BLaER1 treated with 17β-estradiol and CSF1 and Interleukin-3, amounts not matched to agents 10 nM and 100 nM (cell line): Measurements from ENCODE around the gene CAV1.

ENCODE experiments used
- H3K27ac ChIP-seq, 11 experiments: shearing (Covaris generic); formaldehyde crosslinking; 2 replicates each; pipeline ENCODE4 v1.8.1; 2022
- H3K27me3 ChIP-seq, 11 experiments: shearing (Covaris generic); formaldehyde crosslinking; 2 replicates each; pipeline ENCODE4 v1.8.1; 2022
- H3K36me3 ChIP-seq, 11 experiments: shearing (Covaris generic); formaldehyde crosslinking; 2 replicates each; pipeline ENCODE4 v1.8.1; 2022
- H3K4me1 ChIP-seq, 10 experiments: shearing (Covaris generic); formaldehyde crosslinking; 2 replicates each; pipeline ENCODE4 v1.8.1; 2022
- H3K4me2 ChIP-seq, 11 experiments: shearing (Covaris generic); formaldehyde crosslinking; 2 replicates each; pipeline ENCODE4 v1.8.1; 2022
- H3K4me3 ChIP-seq, 10 experiments: shearing (Covaris generic); formaldehyde crosslinking; 2 replicates each; pipeline ENCODE4 v1.8.1; 2022
- H3K9ac ChIP-seq, 11 experiments: shearing (Covaris generic); formaldehyde crosslinking; 2 replicates each; pipeline ENCODE4 v1.8.1; 2022
- H3K9me3 ChIP-seq, 11 experiments: shearing (Covaris generic); formaldehyde crosslinking; replicated peaks in 1 of 11; 2 replicates each; pipeline ENCODE4 v1.8.1; 2022
- H4K20me1 ChIP-seq, 11 experiments: shearing (Covaris generic); formaldehyde crosslinking; 2 replicates each; pipeline ENCODE4 v1.8.1; 2022
- Cebpa-rat ChIP-seq, 11 experiments: shearing (Covaris generic); IDR thresholded peaks; 2 replicates each; pipeline ENCODE4 v1.8.1; 2022

CAV1 gene

DNA sequence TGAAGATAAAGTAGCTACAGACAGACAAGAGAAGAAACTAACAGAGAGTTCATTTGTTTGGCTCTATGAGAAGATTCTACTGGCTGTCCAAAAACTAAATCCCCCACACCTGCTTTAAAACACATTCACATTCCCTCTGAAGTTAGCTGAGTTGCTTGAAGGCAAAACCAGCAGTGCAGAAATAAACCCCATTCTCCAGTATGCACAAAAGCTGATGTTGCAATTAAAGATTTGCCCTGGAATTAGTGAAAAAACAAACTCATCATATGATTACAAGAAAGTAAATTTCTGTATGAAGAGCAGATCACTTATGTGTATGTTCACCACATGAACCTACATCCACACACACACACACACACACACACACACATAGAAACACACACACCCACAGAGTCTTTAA is 9.3 kb upstream of the CAV1 start:
- Histone ChIP-seq H3K9me3 (no peaks in the 10 kb centered on the region), H3K27me3 (no peaks in the 10 kb centered on the region), H3K27ac (no peak overlapping the region), H3K4me2 (no peak overlapping the region), H4K20me1 (no peaks in the 10 kb centered on the region), H3K36me3 (no peaks in the 10 kb centered on the region), H3K4me3 (no peak overlapping the region), H3K4me1 (peaks cover 0 to 17% (median 11%) of the 10 kb centered on the region in 10 experiments; a peak in 16 of 20 replicates), H3K9ac (no peak overlapping the region)
- TF ChIP-seq Cebpa-rat (IDR thresholded peaks at IDR 0.05): no peak

- no peaks in the 10 kb centered on the region for H3K27me3 ChIP-seq
- no peak overlapping the region for H3K27ac ChIP-seq
- no peak overlapping the region for H3K4me2 ChIP-seq
- H3K4me1 ChIP-seq: peaks cover 0 to 16% (median 11%) of the 10 kb centered on the region in 10 experiments; a peak in 16 of 20 replicates
- no peaks in the 10 kb centered on the region for H3K36me3 ChIP-seq
- no peak overlapping the region for H3K4me3 ChIP-seq
- no peaks in the 10 kb centered on the region for H4K20me1 ChIP-seq
- no peak overlapping the region for H3K9ac ChIP-seq
- H3K9me3 ChIP-seq: no peaks in the 10 kb centered on the region
- no peak for TF ChIP-seq Cebpa-rat (IDR thresholded peaks at IDR 0.05)
Observed at GRCh38 chr7:116516324-116516723, 8.5 kb upstream of the CAV1 start.

DNA sequence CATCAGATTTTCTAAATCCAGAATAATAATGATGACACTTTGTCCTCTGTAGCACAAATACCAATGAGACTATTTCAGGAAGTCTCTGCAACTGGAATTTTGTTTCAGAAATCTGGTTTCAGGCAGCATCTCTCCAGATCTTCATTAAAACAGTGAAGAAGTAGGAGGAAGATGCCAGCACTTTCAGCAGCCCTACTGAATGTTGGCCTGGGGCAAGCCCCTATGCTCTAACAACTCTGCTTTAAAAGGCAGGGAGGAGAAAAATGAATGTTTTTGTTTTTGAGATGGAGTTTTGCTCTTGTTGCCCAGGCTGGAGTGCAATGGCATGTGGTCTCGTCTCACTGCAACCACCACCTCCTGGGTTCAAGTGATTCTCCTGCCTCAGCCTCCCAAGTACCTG is 7.2 kb upstream of the CAV1 start:
- H3K4me1 ChIP-seq: peaks cover 0 to 3% (median under 1%) of the 10 kb centered on the region in 10 experiments; a peak in 9 of 20 replicates
- H3K36me3 ChIP-seq: no peaks in the 10 kb centered on the region
- TF ChIP-seq Cebpa-rat (IDR thresholded peaks at IDR 0.05): no peak
- H3K27ac ChIP-seq: no peak overlapping the region
- H3K9ac ChIP-seq: no peak overlapping the region
- no peak overlapping the region for H3K4me2 ChIP-seq
- H3K4me3 ChIP-seq: no peak overlapping the region
- H4K20me1 ChIP-seq: no peaks in the 10 kb centered on the region
- H3K27me3 ChIP-seq: peaks cover 0 to 10% (median 2%) of the 10 kb centered on the region in 11 experiments; a peak in 11 of 22 replicates
- H3K9me3 ChIP-seq: no peaks in the 10 kb centered on the region

DNA sequence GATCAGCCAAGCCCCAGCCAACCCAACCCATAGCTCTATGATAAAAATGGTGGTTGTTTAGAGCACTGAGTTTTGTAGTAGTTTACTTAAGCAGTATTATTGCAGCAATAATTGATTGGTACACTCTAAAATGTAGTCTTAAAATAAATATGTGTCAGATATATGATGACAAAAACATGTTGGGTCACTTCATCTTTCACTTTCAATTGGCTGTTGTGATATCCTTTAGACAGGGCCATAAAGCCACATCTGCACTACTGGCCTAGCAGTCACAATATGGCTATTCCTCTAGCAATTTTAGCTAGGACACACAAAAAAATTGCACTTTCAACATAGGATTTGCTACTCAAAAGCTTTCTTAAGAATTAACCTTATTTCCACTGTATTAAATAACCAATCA is 5.9 kb upstream of the CAV1 start:
- Histone ChIP-seq H3K27ac (no peak overlapping the region), H3K4me1 (no peaks in the 10 kb centered on the region), H3K4me3 (no peak overlapping the region), H3K9me3 (no peaks in the 10 kb centered on the region; a peak in 1 of 22 replicates), H3K4me2 (no peak overlapping the region), H3K27me3 (peaks cover 9 to 23% (median 13%) of the 10 kb centered on the region in 11 experiments), H3K36me3 (no peaks in the 10 kb centered on the region), H4K20me1 (no peaks in the 10 kb centered on the region), H3K9ac (no peak overlapping the region)
- TF ChIP-seq Cebpa-rat (IDR thresholded peaks at IDR 0.05): no peak

- TF ChIP-seq Cebpa-rat (IDR thresholded peaks at IDR 0.05): no peak
- no peak overlapping the region for H3K4me3 ChIP-seq
- H3K9ac ChIP-seq: no peak overlapping the region
- peaks cover 0 to 13% (median 0%) of the 10 kb centered on the region in 11 experiments; a peak in 5 of 22 replicates for H4K20me1 ChIP-seq
- H3K4me2 ChIP-seq: no peak overlapping the region
- H3K4me1 ChIP-seq: peaks cover 9 to 15% (median 13%) of the 10 kb centered on the region in 10 experiments; a peak in 18 of 20 replicates
- H3K27ac ChIP-seq: no peak overlapping the region
- peaks cover 30 to 45% (median 35%) of the 10 kb centered on the region in 11 experiments for H3K27me3 ChIP-seq
- no peaks in the 10 kb centered on the region for H3K36me3 ChIP-seq
- H3K9me3 ChIP-seq: no peaks in the 10 kb centered on the region; a peak in 1 of 22 replicates
Observed at GRCh38 chr7:116521046-116521664, 3.7 kb upstream of the CAV1 start.

DNA sequence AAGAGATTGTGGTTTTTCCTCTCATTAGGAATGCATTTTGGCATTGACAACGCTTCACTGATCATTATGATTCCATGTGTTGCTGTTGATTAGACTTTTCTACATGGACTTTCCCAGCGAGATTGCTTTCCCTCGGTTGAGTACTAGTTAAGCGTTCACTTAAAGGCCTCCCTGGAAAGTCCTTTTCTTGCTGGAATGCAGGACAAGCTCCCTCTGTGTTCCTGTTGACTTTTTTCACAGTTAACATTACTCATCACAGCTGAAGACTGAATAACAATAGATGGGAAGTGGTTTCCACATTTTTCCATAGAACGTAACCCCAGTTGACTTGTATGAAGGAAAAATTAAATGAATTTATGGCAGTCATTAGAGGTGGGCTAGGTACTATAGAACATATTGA is 2.6 kb upstream of the CAV1 start:
- peaks cover 13 to 22% (median 21%) of the 10 kb centered on the region in 10 experiments; a peak in 18 of 20 replicates for H3K4me1 ChIP-seq
- no peaks in the 10 kb centered on the region for H3K36me3 ChIP-seq
- H3K27ac ChIP-seq: no peak overlapping the region
- H3K4me2 ChIP-seq: no peak overlapping the region
- peaks cover 41 to 56% (median 46%) of the 10 kb centered on the region in 11 experiments for H3K27me3 ChIP-seq
- H3K9ac ChIP-seq: no peak overlapping the region
- no peak for TF ChIP-seq Cebpa-rat (IDR thresholded peaks at IDR 0.05)
- H3K4me3 ChIP-seq: no peak overlapping the region
- no peaks in the 10 kb centered on the region; a peak in 1 of 22 replicates for H3K9me3 ChIP-seq
- H4K20me1 ChIP-seq: peaks cover 0 to 13% (median 0%) of the 10 kb centered on the region in 11 experiments; a peak in 5 of 22 replicates

DNA sequence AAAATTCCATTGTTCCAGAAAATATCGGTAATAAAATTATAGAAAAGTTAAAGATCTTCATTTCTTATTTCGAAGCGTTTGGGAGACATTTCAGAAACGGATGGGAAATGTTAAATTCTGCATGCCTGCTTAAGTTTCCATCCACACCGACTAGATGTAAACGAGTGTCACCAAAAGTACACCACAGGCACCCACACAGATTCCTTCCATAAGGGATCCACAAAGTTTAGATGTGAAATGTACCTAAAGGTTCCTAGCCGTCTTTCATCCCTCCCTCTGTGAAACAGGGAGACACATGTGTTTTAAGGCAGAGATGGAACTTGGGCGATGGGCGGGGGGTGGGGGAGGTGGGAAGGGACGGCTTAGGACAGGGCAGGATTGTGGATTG is 621 bp upstream of the CAV1 start:
- H3K36me3 ChIP-seq: no peaks in the 10 kb centered on the region
- H3K27me3 ChIP-seq: peaks cover 46 to 66% (median 58%) of the 10 kb centered on the region in 11 experiments
- no peak overlapping the region for H3K27ac ChIP-seq
- H3K9me3 ChIP-seq: no peaks in the 10 kb centered on the region; a peak in 1 of 22 replicates
- H3K4me2 ChIP-seq: no peak overlapping the region
- H3K4me3 ChIP-seq: no peak overlapping the region
- H4K20me1 ChIP-seq: peaks cover 0 to 13% (median 0%) of the 10 kb centered on the region in 11 experiments; a peak in 6 of 22 replicates
- TF ChIP-seq Cebpa-rat (IDR thresholded peaks at IDR 0.05): no peak
- peaks cover 13 to 26% (median 21%) of the 10 kb centered on the region in 10 experiments; a peak in 18 of 20 replicates for H3K4me1 ChIP-seq
- H3K9ac ChIP-seq: no peak overlapping the region

- H3K4me2 ChIP-seq: peak overlapping the region; percentile 87 to 98 (median 97)
- TF ChIP-seq Cebpa-rat (IDR thresholded peaks at IDR 0.05): no peak
- H3K4me3 ChIP-seq: peak overlapping the region; percentile 54 to 76 (median 64)
- H3K36me3 ChIP-seq: no peaks in the 10 kb centered on the region
- H3K27ac ChIP-seq: no peak overlapping the region
- peaks cover 46 to 66% (median 58%) of the 10 kb centered on the region in 11 experiments for H3K27me3 ChIP-seq
- H3K9ac ChIP-seq: peak overlapping the region in 9 of 11 experiments; percentile 45 to 68 (median 56); a peak in 13 of 22 replicates
- no peaks in the 10 kb centered on the region; a peak in 1 of 22 replicates for H3K9me3 ChIP-seq
- H3K4me1 ChIP-seq: peaks cover 20 to 26% (median 21%) of the 10 kb centered on the region in 10 experiments; a peak in 19 of 20 replicates
- H4K20me1 ChIP-seq: peaks cover 0 to 13% (median 0%) of the 10 kb centered on the region in 11 experiments; a peak in 6 of 22 replicates
Observed at GRCh38 chr7:116525298-116525912, 569 bp downstream of the CAV1 start.
